Right atrium auricular region (tissue), 2 donors: ENCODE results near the gene PIRT. TPM values are rescaled to one million over a fixed set of nuclear protein-coding genes. Genes with fewer than 3 reads are reported as not detected.

Experiments
- DNase-seq: peaks from one replicate; pipeline ENCODE4 v3.0.0-alpha.2; 2019; ENCODE audit warnings: low spot score
- H3K27ac ChIP-seq, 2 donors: fragments of 200-600 bp; sonication (generic); 1 replicate in 1 of 2; 2 replicates in 1 of 2; pipeline ENCODE4 v1.5.1; 2016 to 2019
- H3K27me3 ChIP-seq, 2 donors: fragments of 200-600 bp; sonication (generic); one replicate each; pipeline versions ENCODE4 v1.5.1 to v1.6.0; 2017 to 2019
- H3K36me3 ChIP-seq: fragments of 200-600 bp; sonication (generic); one replicate; pipeline ENCODE4 v1.5.1; 2016
- H3K4me1 ChIP-seq, 2 donors: fragments of 200-600 bp; sonication (generic); one replicate each; pipeline versions ENCODE4 v1.5.1 to v1.6.0; 2017 to 2019
- H3K4me3 ChIP-seq, 2 donors: fragments of 200-600 bp; sonication (generic); 1 replicate in 1 of 2; 2 replicates in 1 of 2; pipeline ENCODE4 v1.5.1; 2017 to 2019; ENCODE audit warnings: mild to moderate bottlenecking in 1 of 2, moderate library complexity in 1 of 2
- H3K9me3 ChIP-seq, 2 donors: fragments of 200-600 bp; sonication (generic); one replicate each; pipeline ENCODE4 v1.5.1; 2019
- total RNA-seq, 2 donors: library from RNA; depleted of rRNA; stranded (reverse); fragments of >200 nt; gene quantifications; one replicate each; pipeline ENCODE4 v1.1.0, GENCODE V29; 2016
- TF ChIP-seq, protein P1 (sequence below), 2 donors: fragments of 200-600 bp; sonication (generic); IDR thresholded peaks; one replicate each; pipeline ENCODE4 v1.5.1; 2019; ENCODE audit warnings: antibody characterized with exemption in 2 of 2

The PIRT gene
- total RNA-seq, 2 donors from 2014 or later = not detected

DNA sequence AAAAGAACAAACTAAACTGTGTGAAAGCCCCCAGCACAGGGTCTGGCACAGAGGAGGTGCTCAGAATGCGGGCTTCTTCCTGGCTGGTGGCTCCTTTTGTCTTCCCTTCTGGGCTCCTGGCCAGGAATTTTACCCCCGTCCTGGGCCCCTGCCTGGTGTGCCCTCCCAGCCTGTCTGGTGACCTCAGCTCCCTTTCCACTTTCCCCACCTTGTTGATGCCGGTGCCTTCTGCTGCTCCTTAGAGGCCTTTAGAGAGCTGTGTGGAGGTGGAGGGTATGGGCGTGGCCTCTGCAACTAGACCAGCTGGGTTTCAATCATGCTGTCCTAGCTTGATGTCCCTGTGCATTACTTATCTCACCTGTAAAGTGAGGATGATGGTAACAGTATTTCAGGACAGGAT is 16.8 kb downstream of the PIRT start:
- H3K9me3 ChIP-seq = no peaks in the 10 kb centered on the region
- H3K36me3 ChIP-seq = no peaks in the 10 kb centered on the region
- H3K27ac ChIP-seq = no peak overlapping the region
- H3K4me3 ChIP-seq = no peak overlapping the region
- no peak for DNase-seq
- no peaks in the 10 kb centered on the region for H3K27me3 ChIP-seq
- TF ChIP-seq, protein P1, sequence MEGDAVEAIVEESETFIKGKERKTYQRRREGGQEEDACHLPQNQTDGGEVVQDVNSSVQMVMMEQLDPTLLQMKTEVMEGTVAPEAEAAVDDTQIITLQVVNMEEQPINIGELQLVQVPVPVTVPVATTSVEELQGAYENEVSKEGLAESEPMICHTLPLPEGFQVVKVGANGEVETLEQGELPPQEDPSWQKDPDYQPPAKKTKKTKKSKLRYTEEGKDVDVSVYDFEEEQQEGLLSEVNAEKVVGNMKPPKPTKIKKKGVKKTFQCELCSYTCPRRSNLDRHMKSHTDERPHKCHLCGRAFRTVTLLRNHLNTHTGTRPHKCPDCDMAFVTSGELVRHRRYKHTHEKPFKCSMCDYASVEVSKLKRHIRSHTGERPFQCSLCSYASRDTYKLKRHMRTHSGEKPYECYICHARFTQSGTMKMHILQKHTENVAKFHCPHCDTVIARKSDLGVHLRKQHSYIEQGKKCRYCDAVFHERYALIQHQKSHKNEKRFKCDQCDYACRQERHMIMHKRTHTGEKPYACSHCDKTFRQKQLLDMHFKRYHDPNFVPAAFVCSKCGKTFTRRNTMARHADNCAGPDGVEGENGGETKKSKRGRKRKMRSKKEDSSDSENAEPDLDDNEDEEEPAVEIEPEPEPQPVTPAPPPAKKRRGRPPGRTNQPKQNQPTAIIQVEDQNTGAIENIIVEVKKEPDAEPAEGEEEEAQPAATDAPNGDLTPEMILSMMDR (IDR thresholded peaks at IDR 0.05) = no peak
- H3K4me1 ChIP-seq = no peaks in the 10 kb centered on the region

DNA sequence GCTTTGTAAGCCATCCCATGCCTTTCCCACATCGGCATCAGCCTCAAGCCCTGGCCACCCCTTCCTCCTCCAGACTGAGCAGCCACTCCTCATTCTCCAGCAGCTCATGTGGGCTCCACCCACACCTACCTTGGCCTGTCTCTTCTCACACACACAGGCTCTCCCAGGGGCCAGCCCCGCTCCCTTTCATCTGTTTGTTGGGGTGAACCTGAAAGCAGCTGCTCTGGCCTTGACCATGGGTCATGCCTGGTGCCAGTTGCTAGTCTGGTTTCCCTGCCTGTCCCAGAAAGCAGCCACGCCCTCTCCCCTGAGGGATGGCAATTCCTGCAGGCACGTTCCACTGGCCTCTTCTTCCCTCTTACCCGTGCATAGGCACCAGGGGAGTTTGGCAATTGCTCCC is 22.6 kb downstream of the PIRT start:
- DNase-seq = no peak
- Histone ChIP-seq H3K27me3 (no peaks in the 10 kb centered on the region), H3K36me3 (no peaks in the 10 kb centered on the region), H3K9me3 (no peaks in the 10 kb centered on the region), H3K27ac (no peak overlapping the region), H3K4me3 (no peak overlapping the region), H3K4me1 (peaks cover 0 to 5% of the 10 kb centered on the region in 2 donors)
- TF ChIP-seq, protein P1 (IDR thresholded peaks at IDR 0.05) = no peak

DNA sequence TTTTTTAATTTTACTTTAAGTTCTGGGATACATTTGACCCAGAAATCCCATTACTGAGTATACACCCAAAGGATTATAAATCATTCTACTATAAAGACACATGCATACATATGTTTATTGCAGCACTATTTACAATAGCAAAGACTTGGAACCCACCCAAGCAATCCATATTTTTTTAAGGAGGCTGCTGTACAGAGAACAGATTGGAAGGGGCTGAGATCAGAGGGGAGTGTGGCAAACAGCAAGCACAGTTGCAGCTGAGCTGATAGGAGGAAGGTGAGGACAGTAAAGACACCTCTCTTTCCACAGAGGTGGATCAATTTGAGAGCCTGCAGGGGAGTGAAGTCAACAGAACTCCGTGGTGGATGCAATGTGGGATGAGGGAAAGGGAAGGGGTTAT is 23.8 kb downstream of the PIRT start:
- no peaks in the 10 kb centered on the region for H3K27me3 ChIP-seq
- DNase-seq = no peak
- H3K4me1 ChIP-seq = peaks cover 0 to 5% of the 10 kb centered on the region in 2 donors
- no peaks in the 10 kb centered on the region for H3K36me3 ChIP-seq
- no peaks in the 10 kb centered on the region for H3K9me3 ChIP-seq
- TF ChIP-seq, protein P1 (IDR thresholded peaks at IDR 0.05) = no peak
- H3K27ac ChIP-seq = no peak overlapping the region
- H3K4me3 ChIP-seq = no peak overlapping the region

DNA sequence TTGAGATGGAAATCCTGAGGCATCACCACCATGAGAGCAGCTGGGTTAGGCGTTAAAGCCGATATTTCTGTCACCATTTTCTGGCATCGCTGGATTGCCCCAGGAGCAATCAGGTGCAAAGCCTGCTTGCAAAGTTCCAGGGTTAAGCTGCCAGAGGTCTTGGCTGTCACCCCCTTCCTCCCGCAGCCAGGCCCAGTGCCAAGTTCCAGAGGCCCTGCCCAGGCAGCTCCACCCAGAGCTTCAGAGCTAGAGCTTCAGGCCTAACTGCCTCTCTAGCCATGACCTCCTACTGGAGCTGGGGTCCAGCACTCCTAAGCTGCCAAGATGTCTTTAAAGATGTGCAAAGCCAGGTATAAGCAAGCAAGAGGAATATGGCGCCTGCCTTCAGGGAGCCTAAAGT is 25.2 kb downstream of the PIRT start:
- Histone ChIP-seq H3K27me3 (no peaks in the 10 kb centered on the region), H3K27ac (no peak overlapping the region), H3K4me1 (peaks cover 0 to 5% of the 10 kb centered on the region in 2 donors), H3K9me3 (no peaks in the 10 kb centered on the region), H3K36me3 (no peaks in the 10 kb centered on the region), H3K4me3 (no peak overlapping the region)
- TF ChIP-seq, protein P1 (IDR thresholded peaks at IDR 0.05) = no peak
- no peak for DNase-seq

DNA sequence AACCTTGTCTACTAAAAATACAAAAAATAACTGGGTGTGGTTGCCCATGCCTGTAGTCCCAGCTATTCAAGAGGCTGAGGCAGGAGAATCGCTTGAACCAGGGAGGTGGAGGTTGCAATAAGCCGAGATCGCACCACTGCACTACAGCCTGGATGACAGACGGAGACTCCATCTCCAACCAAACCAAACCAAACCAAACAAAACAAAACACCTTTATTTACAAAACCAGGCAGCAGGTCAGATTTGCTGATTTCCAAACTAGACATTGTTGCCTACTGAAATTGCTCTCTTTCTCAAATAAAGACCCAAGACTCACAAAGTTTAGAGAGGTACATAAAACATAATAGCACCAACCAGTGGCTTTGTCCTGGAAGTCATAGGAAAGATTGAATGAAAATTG is 28.3 kb downstream of the PIRT start:
- Histone ChIP-seq H3K9me3 (no peaks in the 10 kb centered on the region), H3K4me1 (peaks cover 0 to 5% of the 10 kb centered on the region in 2 donors), H3K4me3 (no peak overlapping the region), H3K27me3 (no peaks in the 10 kb centered on the region), H3K27ac (no peak overlapping the region), H3K36me3 (no peaks in the 10 kb centered on the region)
- TF ChIP-seq, protein P1 (IDR thresholded peaks at IDR 0.05) = no peak
- DNase-seq = no peak

DNA sequence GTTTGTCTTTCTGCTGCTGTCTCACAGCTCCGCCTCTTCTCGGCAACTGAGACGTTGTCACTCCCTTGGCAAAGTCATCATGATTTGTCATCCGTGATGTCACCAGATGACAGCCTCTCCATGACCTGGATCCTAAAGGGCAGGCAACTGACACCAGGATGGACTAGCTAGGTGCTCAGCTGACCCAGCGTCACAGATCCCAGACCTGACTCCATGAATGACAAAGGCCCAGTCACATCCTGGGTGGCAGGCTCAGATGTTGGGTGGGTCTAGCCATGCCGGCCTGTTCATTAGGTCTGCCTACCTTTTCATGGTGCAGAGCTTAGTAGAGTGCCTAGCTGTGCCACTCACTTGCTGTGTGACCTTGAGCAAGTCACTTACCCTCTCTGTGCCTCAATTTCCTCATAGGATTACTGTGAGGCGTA is 30.2 kb downstream of the PIRT start:
- Histone ChIP-seq H3K4me1 (peaks cover 0 to 3% of the 10 kb centered on the region in 2 donors), H3K9me3 (no peaks in the 10 kb centered on the region), H3K27me3 (no peaks in the 10 kb centered on the region), H3K36me3 (no peaks in the 10 kb centered on the region), H3K4me3 (no peak overlapping the region), H3K27ac (no peak overlapping the region)
- no peak for DNase-seq
- TF ChIP-seq, protein P1 (IDR thresholded peaks at IDR 0.05) = no peak
